HEK293 (cell line): ENCODE measurements around the gene KIAA1328.

Source experiments
- CTCF ChIA-PET: fragments of 350-600 bp; formaldehyde crosslinking; extraction: SDS; loops from one replicate; lab custom pipeline; 2021; ENCODE audit warnings: antibody characterized with exemption; lab: Yijun Ruan, JAX
- POLR2A ChIA-PET: fragments of 300-600 bp; formaldehyde crosslinking; extraction: SDS; loops from one replicate; lab custom pipeline; 2020; ENCODE audit warnings: antibody characterized with exemption, inconsistent platforms; lab: Yijun Ruan, JAX
- H3K27ac ChIP-seq: fragments of 200-500 bp; sonication (Bioruptor generic); 2 replicates; pipeline ENCODE4 v1.5.1; 2014; ENCODE audit warnings: low read depth, low read length, control low read depth, inconsistent platforms; ENCODE audit errors: extremely low read depth
- H3K36me3 ChIP-seq, 2 experiments: fragments of 200-500 bp in 1 of 2; sonication (Bioruptor generic) in 1 of 2; 1 replicate in 1 of 2; 2 replicates in 1 of 2; pipeline ENCODE4 v1.5.1; 2014 to 2017; ENCODE audit warnings: inconsistent platforms in 2 of 2, low read length in 2 of 2; ENCODE audit not compliant: control insufficient read depth in 2 of 2, insufficient read depth in 1 of 2
- H3K4me1 ChIP-seq: fragments of 200-500 bp; sonication (Bioruptor generic); 2 replicates; pipeline ENCODE4 v1.5.1; 2014; ENCODE audit warnings: mild to moderate bottlenecking, low read length, inconsistent platforms; ENCODE audit not compliant: control insufficient read depth, insufficient read depth
- H3K4me3 ChIP-seq: 2 replicates; pipeline ENCODE4 v1.5.1; 2011; ENCODE audit warnings: low read depth, mild to moderate bottlenecking, control low read depth, low read length, moderate library complexity
- H3K9me3 ChIP-seq: fragments of 200-500 bp; sonication (Bioruptor generic); 2 replicates; pipeline ENCODE4 v1.5.1; 2014; ENCODE audit warnings: low read depth, low read length, inconsistent platforms; ENCODE audit not compliant: control insufficient read depth, insufficient read depth
- FEZF1 ChIP-seq: fragments of 450-650 bp; formaldehyde crosslinking; IDR thresholded peaks from 2 replicates; pipeline ENCODE4 v1.5.1; 2016; ENCODE audit warnings: missing biosample characterization, missing genetic modification characterization
- GLIS1 ChIP-seq: fragments of 450-650 bp; formaldehyde crosslinking; IDR thresholded peaks from 2 replicates; pipeline ENCODE4 v1.5.1; 2016; ENCODE audit warnings: missing biosample characterization, missing genetic modification characterization
- HOXD13 ChIP-seq: sonication (generic); formaldehyde crosslinking; IDR thresholded peaks from 2 replicates; pipeline ENCODE4 v1.8.0; 2022; ENCODE audit warnings: missing genetic modification reagents, borderline replicate concordance
- KLF8 ChIP-seq: fragments of 450-650 bp; formaldehyde crosslinking; IDR thresholded peaks from 2 replicates; pipeline ENCODE4 v1.5.1; 2016; ENCODE audit warnings: missing biosample characterization, missing genetic modification characterization
- MYNN ChIP-seq: fragments of 450-650 bp; formaldehyde crosslinking; IDR thresholded peaks from 2 replicates; pipeline ENCODE4 v1.5.1; 2016; ENCODE audit warnings: missing biosample characterization, missing genetic modification characterization, borderline replicate concordance
- OSR2 ChIP-seq: fragments of 450-650 bp; formaldehyde crosslinking; IDR thresholded peaks from 2 replicates; pipeline ENCODE4 v1.5.1; 2016; ENCODE audit warnings: missing biosample characterization, missing genetic modification characterization
- TRIM28 ChIP-seq: IDR thresholded peaks from 2 replicates; pipeline ENCODE4 v1.6.1; 2011; ENCODE audit warnings: low read length, control low read depth, borderline replicate concordance
- ZBTB7A ChIP-seq: fragments of 450-650 bp; formaldehyde crosslinking; IDR thresholded peaks from 2 replicates; pipeline ENCODE4 v1.5.1; 2016; ENCODE audit warnings: low read depth, missing biosample characterization, missing genetic modification characterization
- ZIC2 ChIP-seq: fragments of 450-650 bp; formaldehyde crosslinking; IDR thresholded peaks from 2 replicates; pipeline ENCODE4 v1.5.1; 2016; ENCODE audit warnings: missing biosample characterization, missing genetic modification characterization
- ZNF10 ChIP-seq: fragments of 450-650 bp; formaldehyde crosslinking; IDR thresholded peaks from 2 replicates; pipeline ENCODE4 v1.5.1; 2017; ENCODE audit warnings: missing biosample characterization, missing genetic modification characterization
- ZNF114 ChIP-seq: fragments of 450-650 bp; formaldehyde crosslinking; IDR thresholded peaks from 2 replicates; pipeline ENCODE4 v1.5.0; 2017; ENCODE audit warnings: missing biosample characterization, missing genetic modification characterization
- ZNF132 ChIP-seq: fragments of 450-650 bp; formaldehyde crosslinking; IDR thresholded peaks from 2 replicates; pipeline ENCODE4 v1.5.1; 2017; ENCODE audit warnings: missing biosample characterization, missing genetic modification characterization, borderline replicate concordance
- ZNF175 ChIP-seq: fragments of 450-650 bp; formaldehyde crosslinking; IDR thresholded peaks from 2 replicates; pipeline ENCODE4 v1.5.1; 2016; ENCODE audit warnings: missing biosample characterization, missing genetic modification characterization
- ZNF266 ChIP-seq: fragments of 450-650 bp; formaldehyde crosslinking; IDR thresholded peaks from 2 replicates; pipeline ENCODE4 v1.5.1; 2016; ENCODE audit warnings: missing biosample characterization, missing genetic modification characterization, low read depth
- ZNF302 ChIP-seq: fragments of 450-650 bp; formaldehyde crosslinking; IDR thresholded peaks from 2 replicates; pipeline ENCODE4 v1.5.1; 2016; ENCODE audit warnings: missing biosample characterization, missing genetic modification characterization, low read depth
- ZNF426 ChIP-seq: fragments of 450-650 bp; formaldehyde crosslinking; IDR thresholded peaks from 2 replicates; pipeline ENCODE4 v1.5.1; 2017; ENCODE audit warnings: missing biosample characterization, missing genetic modification characterization, mild to moderate bottlenecking, inconsistent platforms, moderate library complexity
- ZNF510 ChIP-seq: fragments of 450-650 bp; formaldehyde crosslinking; IDR thresholded peaks from 2 replicates; pipeline ENCODE4 v1.5.1; 2018; ENCODE audit warnings: mild to moderate bottlenecking, missing genetic modification characterization, missing biosample characterization; ENCODE audit not compliant: insufficient replicate concordance
- ZNF521 ChIP-seq: fragments of 450-650 bp; formaldehyde crosslinking; IDR thresholded peaks from 2 replicates; pipeline ENCODE4 v1.5.1; 2017; ENCODE audit warnings: missing biosample characterization, mild to moderate bottlenecking, missing genetic modification characterization
- ZNF600 ChIP-seq: fragments of 450-650 bp; formaldehyde crosslinking; IDR thresholded peaks from 2 replicates; pipeline ENCODE4 v1.5.1; 2016; ENCODE audit warnings: missing biosample characterization, missing genetic modification characterization
- ZNF623 ChIP-seq: fragments of 450-650 bp; formaldehyde crosslinking; IDR thresholded peaks from 2 replicates; pipeline ENCODE4 v1.5.1; 2016; ENCODE audit warnings: missing biosample characterization, missing genetic modification characterization
- ZNF677 ChIP-seq: fragments of 450-650 bp; IDR thresholded peaks from 2 replicates; pipeline ENCODE4 v1.5.0; 2018; ENCODE audit warnings: missing biosample characterization, mild to moderate bottlenecking, missing genetic modification characterization, moderate library complexity
- ZNF707 ChIP-seq: fragments of 450-650 bp; formaldehyde crosslinking; IDR thresholded peaks from 2 replicates; pipeline ENCODE4 v1.5.1; 2016; ENCODE audit warnings: missing biosample characterization, missing genetic modification characterization
- ZNF76 ChIP-seq: fragments of 450-650 bp; formaldehyde crosslinking; IDR thresholded peaks from 2 replicates; pipeline ENCODE4; 2016; ENCODE audit warnings: low read depth, missing biosample characterization, missing genetic modification characterization, borderline replicate concordance
- ZNF776 ChIP-seq: fragments of 450-650 bp; formaldehyde crosslinking; IDR thresholded peaks from 2 replicates; pipeline ENCODE4 v1.5.0; 2017; ENCODE audit warnings: missing biosample characterization, missing genetic modification characterization, borderline replicate concordance
- ZSCAN30 ChIP-seq: fragments of 450-650 bp; IDR thresholded peaks from 2 replicates; pipeline ENCODE4 v1.5.1; 2018; ENCODE audit warnings: missing biosample characterization, mild to moderate bottlenecking, missing genetic modification characterization, moderate library complexity
- TF ChIP-seq, protein P1 (sequence below): fragments of 450-650 bp; formaldehyde crosslinking; IDR thresholded peaks from 2 replicates; pipeline ENCODE4 v1.5.1; 2016; ENCODE audit warnings: missing biosample characterization, missing genetic modification characterization
- TF ChIP-seq, protein P2 (sequence below): fragments of 450-650 bp; formaldehyde crosslinking; IDR thresholded peaks from 2 replicates; pipeline ENCODE4 v1.5.1; 2016; ENCODE audit warnings: missing biosample characterization, missing genetic modification characterization
- TF ChIP-seq, protein P3 (sequence below): IDR thresholded peaks from 2 replicates; pipeline ENCODE4 v1.6.1; 2011; ENCODE audit warnings: mild to moderate bottlenecking, low read depth, low read length, borderline replicate concordance
- TF ChIP-seq, protein P4 (sequence below): fragments of 450-650 bp; formaldehyde crosslinking; optimal IDR thresholded peaks from 2 replicates; pipeline ENCODE3; 2016; ENCODE audit warnings: missing biosample characterization, mild to moderate bottlenecking, missing genetic modification characterization
- TF ChIP-seq, protein P5 (sequence below): fragments of 450-650 bp; formaldehyde crosslinking; IDR thresholded peaks from 2 replicates; pipeline ENCODE4 v1.5.1; 2016; ENCODE audit warnings: missing biosample characterization, missing genetic modification characterization, low read depth
- TF ChIP-seq, protein P6 (sequence below): fragments of 450-650 bp; formaldehyde crosslinking; IDR thresholded peaks from 2 replicates; pipeline ENCODE4 v1.5.0; 2017; ENCODE audit warnings: missing biosample characterization, missing genetic modification characterization, borderline replicate concordance

KIAA1328 gene

DNA sequence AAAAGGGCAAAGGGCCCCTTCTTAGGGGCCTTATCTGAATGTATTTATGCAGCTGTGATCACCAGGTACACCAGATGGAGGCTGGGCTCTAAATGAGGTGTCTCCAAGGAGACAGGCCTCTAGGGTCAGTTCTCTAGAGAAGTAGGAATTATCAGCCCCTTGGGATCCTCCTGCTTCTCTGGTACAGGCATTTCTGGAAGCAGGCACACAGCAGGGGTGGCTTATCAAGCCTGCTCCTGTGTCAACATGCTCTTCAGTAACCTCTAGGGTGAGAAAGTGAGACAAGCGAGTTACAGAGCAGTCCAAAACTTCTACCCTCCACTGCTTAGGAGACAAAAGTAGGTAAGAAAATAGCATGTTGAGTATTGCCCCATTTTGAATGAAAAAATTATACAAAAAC, 13.9 kb upstream of the KIAA1328 start:
- H3K9me3 ChIP-seq, result no peaks in the 10 kb centered on the region
- no peak overlapping the region for H3K4me3 ChIP-seq
- POLR2A ChIA-PET, result no interaction called here
- CTCF ChIA-PET, result interaction anchor here (0.7 kb wide), 1 partner anchor 21 kb away, joined by 3 read pairs; no protein-coding TSS in a partner anchor
- no peak overlapping the region for H3K27ac ChIP-seq
- peaks cover 7% of the 10 kb centered on the region; the same call in 1 of the 2 replicates for H3K4me1 ChIP-seq
- peaks cover 0 to 72% of the 10 kb centered on the region in 2 experiments; a peak in 1 of 3 replicates for H3K36me3 ChIP-seq
- no peak for TF ChIP-seq ZNF510 (tag by site-specific recombination)
- TF ChIP-seq OSR2 (tag by site-specific recombination), result peak; percentile 91
- no peak for TF ChIP-seq ZNF776
- no peak for TF ChIP-seq ZNF677 (tag by site-specific recombination)
- no peak for TF ChIP-seq ZNF521
- TF ChIP-seq, protein P1, sequence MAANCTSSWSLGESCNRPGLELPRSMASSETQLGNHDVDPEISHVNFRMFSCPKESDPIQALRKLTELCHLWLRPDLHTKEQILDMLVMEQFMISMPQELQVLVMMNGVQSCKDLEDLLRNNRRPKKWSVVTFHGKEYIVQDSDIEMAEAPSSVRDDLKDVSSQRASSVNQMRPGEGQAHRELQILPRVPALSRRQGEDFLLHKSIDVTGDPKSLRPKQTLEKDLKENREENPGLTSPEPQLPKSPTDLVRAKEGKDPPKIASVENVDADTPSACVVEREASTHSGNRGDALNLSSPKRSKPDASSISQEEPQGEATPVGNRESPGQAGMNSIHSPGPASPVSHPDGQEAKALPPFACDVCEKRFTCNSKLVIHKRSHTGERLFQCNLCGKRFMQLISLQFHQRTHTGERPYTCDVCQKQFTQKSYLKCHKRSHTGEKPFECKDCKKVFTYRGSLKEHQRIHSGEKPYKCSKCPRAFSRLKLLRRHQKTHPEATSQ, result no peak
- TF ChIP-seq FEZF1 (tag by site-specific recombination), result peak; percentile 62
- no peak for TF ChIP-seq ZNF175 (tag by site-specific recombination)
- no peak for TF ChIP-seq KLF8 (tag by site-specific recombination)
- TF ChIP-seq ZNF114 (tag by site-specific recombination), result no peak
- peak; percentile 46; the same call in 1 of the 2 replicates for TF ChIP-seq ZSCAN30 (tag by site-specific recombination)
- TF ChIP-seq, protein P2, sequence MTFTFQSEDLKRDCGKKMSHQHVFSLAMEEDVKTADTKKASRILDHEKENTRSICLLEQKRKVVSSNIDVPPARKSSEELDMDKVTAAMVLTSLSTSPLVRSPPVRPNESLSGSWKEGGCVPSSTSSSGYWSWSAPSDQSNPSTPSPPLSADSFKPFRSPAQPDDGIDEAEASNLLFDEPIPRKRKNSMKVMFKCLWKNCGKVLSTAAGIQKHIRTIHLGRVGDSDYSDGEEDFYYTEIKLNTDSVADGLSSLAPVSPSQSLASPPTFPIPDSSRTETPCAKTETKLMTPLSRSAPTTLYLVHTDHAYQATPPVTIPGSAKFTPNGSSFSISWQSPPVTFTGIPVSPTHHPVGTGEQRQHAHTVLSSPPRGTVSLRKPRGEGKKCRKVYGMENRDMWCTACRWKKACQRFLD (tag by site-specific recombination), result no peak
- TF ChIP-seq ZIC2, result peak; percentile 70
- TF ChIP-seq, protein P3, sequence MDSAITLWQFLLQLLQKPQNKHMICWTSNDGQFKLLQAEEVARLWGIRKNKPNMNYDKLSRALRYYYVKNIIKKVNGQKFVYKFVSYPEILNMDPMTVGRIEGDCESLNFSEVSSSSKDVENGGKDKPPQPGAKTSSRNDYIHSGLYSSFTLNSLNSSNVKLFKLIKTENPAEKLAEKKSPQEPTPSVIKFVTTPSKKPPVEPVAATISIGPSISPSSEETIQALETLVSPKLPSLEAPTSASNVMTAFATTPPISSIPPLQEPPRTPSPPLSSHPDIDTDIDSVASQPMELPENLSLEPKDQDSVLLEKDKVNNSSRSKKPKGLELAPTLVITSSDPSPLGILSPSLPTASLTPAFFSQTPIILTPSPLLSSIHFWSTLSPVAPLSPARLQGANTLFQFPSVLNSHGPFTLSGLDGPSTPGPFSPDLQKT, result no peak
- no peak for TF ChIP-seq ZNF76
- TF ChIP-seq ZNF132, result no peak
- TF ChIP-seq ZNF600 (tag by site-specific recombination), result no peak
- TF ChIP-seq, protein P4, sequence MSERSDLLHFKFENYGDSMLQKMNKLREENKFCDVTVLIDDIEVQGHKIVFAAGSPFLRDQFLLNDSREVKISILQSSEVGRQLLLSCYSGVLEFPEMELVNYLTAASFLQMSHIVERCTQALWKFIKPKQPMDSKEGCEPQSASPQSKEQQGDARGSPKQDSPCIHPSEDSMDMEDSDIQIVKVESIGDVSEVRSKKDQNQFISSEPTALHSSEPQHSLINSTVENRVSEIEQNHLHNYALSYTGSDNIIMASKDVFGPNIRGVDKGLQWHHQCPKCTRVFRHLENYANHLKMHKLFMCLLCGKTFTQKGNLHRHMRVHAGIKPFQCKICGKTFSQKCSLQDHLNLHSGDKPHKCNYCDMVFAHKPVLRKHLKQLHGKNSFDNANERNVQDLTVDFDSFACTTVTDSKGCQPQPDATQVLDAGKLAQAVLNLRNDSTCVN (tag by site-specific recombination), result no peak
- TF ChIP-seq GLIS1 (tag by site-specific recombination), result peak; percentile 42; the same call in 1 of the 2 replicates
- TF ChIP-seq ZNF266 (tag by site-specific recombination), result no peak
- TF ChIP-seq, protein P5, sequence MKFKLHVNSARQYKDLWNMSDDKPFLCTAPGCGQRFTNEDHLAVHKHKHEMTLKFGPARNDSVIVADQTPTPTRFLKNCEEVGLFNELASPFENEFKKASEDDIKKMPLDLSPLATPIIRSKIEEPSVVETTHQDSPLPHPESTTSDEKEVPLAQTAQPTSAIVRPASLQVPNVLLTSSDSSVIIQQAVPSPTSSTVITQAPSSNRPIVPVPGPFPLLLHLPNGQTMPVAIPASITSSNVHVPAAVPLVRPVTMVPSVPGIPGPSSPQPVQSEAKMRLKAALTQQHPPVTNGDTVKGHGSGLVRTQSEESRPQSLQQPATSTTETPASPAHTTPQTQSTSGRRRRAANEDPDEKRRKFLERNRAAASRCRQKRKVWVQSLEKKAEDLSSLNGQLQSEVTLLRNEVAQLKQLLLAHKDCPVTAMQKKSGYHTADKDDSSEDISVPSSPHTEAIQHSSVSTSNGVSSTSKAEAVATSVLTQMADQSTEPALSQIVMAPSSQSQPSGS (tag by site-specific recombination), result no peak
- TF ChIP-seq ZNF10 (tag by site-specific recombination), result peak; percentile 74
- peak; percentile 61; the same call in 1 of the 2 replicates for TF ChIP-seq TRIM28
- no peak for TF ChIP-seq ZNF623
- no peak for TF ChIP-seq ZNF302 (tag by site-specific recombination)
- TF ChIP-seq ZBTB7A (tag by site-specific recombination), result no peak
- no peak for TF ChIP-seq HOXD13 (CRISPR knock-in tag)
- no peak for TF ChIP-seq ZNF707
- TF ChIP-seq ZNF426, result no peak
- TF ChIP-seq MYNN (tag by site-specific recombination), result no peak
- TF ChIP-seq, protein P6, sequence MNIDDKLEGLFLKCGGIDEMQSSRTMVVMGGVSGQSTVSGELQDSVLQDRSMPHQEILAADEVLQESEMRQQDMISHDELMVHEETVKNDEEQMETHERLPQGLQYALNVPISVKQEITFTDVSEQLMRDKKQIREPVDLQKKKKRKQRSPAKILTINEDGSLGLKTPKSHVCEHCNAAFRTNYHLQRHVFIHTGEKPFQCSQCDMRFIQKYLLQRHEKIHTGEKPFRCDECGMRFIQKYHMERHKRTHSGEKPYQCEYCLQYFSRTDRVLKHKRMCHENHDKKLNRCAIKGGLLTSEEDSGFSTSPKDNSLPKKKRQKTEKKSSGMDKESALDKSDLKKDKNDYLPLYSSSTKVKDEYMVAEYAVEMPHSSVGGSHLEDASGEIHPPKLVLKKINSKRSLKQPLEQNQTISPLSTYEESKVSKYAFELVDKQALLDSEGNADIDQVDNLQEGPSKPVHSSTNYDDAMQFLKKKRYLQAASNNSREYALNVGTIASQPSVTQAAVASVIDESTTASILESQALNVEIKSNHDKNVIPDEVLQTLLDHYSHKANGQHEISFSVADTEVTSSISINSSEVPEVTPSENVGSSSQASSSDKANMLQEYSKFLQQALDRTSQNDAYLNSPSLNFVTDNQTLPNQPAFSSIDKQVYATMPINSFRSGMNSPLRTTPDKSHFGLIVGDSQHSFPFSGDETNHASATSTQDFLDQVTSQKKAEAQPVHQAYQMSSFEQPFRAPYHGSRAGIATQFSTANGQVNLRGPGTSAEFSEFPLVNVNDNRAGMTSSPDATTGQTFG (tag by site-specific recombination), result no peak
